CD4-positive, alpha-beta T cell treated with Interferon alpha-2 for 1 hour (primary cell): ENCODE data around the gene HCRTR2.
"Not testable (repeated sequence)": the region's sequence is repeated elsewhere in the genome, so short reads cannot be mapped to it uniquely, and the experiment has no call there.

Experiments used
- DNase-seq, 2 donors: peaks; one replicate each; pipeline ENCODE4 v3.0.0-alpha.2; 2020 to 2022

Gene HCRTR2

DNA sequence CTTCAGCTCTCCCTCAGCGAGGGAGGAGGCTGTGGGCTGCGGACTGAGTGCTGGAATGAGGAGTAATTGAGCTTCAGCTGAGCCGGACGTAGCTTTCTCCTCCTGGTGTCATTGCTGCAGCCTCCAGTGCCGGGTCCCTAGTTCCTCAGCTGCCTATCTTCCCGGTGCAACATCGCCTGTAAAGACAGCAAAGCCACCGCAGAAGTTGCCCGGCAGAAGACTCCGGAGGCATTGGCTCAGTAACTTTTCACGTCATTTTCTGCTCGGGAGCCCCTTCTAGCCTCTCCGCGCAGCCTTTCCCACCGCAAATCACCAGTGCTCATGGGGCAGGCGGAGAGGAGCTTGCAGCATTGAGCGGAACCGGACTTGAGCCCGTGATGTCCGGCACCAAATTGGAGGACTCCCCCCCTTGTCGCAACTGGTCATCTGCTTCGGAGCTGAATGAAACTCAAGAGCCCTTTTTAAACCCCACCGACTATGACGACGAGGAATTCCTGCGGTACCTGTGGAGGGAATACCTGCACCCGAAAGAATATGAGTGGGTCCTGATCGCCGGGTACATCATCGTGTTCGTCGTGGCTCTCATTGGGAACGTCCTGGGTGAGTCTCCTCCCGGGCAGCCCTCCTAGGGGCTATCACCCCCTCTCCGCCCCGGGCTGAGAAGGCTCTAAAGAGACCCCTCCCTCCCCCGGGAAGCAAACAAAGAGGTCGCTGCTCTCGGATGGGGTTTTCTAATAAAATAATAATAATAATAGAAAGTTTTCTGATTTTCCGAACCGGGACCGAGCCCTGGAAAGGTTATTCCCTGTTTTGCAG, at the start of gene HCRTR2:
TSS of gene HCRTR2 (plus strand) at position 305 of the 816 bp plus-strand sequence. CDS start at position 378, 73 bp downstream.
- DNase-seq: no peak

DNA sequence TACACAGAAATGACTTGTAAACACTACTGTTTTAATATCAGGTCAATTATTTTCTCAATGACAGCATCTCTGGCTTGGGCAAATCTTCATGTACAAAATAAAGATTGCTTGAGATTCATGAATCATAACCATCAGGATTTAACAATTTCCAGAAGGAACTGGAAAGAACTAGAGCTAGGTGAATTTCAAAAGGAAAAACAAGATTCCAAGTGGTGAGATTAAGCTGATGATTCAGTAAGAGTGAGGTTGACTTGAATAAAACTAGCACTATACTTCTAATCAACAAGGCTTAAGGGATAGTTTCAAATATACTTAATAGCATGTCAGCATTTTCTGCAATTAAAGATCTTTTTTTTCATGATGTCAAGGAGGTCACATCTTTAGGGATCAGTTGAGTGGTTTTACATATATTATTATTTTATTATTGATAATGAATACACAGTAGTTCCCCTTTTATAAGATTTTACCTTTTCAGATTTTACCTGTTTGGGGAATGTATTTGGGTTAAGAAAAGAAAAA, 43.5 kb upstream of the HCRTR2 start:
- DNase-seq: no peak

DNA sequence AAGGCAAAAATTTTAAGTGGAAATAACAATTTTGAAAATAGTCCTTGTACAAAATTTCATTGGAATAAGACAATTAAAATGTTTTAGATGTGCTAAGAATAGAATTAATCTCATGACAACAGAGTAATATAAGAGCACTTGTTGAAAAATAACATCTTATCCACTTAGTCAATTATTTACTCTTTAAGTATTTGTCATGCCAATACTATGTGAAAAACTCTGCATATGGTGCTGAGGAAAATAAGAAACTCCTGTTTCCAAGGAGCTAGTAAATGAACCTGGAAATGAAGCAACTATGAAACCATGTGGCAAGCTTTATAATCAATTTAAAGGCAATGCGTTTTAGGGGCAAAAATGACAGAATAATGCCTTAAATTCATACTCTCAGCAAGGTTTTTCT, 42.7 kb upstream of the HCRTR2 start:
- DNase-seq: no peak

DNA sequence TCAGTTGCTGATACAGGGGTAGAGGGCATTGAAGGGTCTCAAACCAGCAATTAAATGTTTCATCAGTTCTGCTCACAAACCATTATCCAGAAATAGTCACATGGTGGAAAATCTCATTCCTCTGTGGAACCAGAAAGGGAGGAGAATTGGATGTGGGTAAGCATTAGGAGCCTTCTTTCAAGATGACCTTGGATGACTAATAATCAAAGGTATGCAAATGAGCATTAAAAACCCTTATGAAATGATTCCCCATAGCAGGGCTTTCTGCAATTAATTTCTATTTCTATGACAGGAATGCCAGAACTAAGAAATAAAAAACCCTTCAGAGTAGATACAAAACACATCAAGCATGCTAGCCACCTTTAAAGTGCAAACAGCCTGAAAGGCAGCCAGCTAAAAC, 37.4 kb upstream of the HCRTR2 start:
- no peak for DNase-seq

DNA sequence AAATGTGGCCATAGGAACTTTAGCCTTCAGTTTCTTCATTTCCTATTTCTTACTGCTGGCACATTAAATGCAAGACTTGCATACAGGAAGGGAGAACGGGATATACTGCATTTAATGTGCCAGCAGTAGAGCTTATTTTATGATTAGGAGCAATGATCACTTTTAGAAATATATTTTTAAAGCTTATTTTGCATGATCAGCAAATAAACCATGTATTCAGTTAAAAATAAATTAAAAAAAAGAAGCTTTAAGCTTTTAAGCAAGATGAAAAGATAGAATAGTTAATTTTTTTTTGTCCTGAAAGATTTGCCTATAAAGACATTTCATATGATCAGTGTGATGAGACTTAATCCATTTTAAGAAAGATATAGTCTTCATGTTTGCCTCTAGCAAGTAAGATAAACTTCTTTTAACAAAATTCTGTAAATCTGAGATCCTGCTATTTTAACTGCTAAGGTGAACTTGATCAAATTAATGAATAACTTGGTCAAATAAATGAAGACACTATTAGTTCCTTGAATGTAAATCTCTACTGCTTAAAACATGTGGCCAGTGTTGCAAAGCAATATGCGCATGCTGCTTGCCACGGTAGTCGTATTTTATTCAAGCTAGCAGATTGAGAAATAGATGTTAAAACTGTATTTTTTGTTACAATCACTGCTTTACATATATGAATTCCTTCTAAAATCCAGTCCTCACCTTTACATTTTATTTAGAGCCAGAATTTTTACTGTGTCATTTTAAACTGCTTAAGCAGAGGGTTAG, 36.2 kb upstream of the HCRTR2 start:
- no peak for DNase-seq

DNA sequence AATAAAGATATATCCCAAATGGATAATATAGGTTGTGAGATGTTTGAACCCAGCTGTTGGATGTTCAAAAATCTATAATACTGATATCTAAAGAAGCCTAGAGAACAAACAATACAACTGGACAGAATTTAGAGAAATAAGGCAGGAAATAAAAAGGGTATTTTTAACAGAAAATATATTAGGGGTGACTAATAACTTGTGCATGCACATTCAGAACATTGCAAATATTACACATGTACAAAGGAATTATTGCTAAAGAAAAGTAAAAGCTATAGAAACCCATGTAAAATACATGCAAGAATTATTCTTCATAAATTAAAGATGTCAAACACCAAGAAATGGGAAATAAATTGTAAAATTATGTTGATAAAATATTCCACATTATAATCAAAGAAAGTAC, 32.7 kb upstream of the HCRTR2 start:
- DNase-seq: no peak

DNA sequence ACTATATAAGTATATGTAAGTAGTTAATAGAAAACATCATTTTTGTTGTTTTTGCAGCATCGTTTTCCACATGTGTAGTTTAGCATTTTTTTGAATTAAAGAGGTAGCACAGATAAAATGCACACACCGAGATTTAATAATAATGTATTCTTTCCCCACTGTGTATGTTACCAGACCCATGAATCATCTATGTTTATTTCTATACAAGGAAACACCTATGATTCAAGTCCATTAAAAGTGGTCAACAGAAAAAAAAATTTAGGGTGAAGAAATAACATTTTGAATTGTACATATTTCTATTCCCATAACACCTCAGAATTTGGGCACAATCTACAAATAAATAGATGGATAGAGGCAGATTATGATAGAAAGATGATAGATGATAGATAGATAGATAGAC, 31.7 kb upstream of the HCRTR2 start:
- DNase-seq: no peak

DNA sequence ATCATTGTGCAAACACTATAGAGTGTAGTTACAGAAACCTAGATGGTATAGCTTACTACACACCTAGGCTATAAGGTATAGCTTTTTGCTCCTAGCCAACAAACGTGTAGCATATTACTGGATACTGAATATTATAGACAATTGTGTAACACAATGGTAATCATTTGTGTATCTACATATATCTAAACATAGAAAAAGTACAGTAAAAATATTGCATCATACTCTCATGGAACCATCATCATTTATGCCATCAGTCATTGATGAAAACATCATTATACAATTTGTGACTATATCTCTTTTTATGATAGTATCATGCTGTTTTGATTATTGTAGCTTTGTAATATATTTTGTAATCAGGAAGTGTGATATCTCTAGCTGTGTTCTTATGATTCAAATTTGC, 21.0 kb upstream of the HCRTR2 start:
- no peak for DNase-seq

DNA sequence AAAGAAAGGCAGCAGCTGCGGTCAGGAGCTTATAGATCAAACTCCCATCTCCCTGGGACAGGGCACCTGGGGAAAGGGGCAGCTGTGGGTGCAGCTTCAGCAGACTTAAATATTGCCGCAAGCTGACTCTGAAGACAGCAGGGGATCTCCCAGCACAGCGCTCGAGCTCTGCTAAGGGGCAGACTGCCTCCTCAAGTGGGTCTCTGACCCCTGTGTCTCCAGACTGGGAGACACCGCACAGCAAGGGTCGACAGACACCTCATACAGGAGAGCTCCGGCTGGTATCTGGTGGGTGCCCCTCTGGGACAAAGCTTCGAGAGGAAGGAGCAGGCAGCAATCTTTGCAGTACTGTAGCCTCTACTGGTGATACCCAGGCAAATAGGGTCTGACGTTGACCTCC, 15.5 kb upstream of the HCRTR2 start:
- DNase-seq: not testable (repeated sequence)

DNA sequence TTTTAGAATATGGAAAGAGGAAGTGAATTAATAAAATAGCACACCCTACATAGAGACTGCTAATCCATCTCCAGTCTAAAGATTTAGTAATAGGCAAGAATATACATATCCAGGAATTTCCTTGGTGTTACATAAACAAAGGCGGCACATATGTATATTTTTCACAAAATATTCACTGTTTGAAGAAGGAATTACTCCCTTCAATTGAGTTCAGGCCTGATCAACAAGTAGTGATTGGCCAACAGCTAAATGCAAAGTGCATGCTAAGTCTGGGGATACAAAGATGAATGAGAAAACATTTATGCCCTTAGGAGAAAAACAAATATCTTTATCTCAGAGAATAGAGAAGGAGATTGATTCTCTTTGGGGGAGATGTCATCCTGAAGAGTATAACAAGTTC, 6.5 kb upstream of the HCRTR2 start:
- DNase-seq: no peak

DNA sequence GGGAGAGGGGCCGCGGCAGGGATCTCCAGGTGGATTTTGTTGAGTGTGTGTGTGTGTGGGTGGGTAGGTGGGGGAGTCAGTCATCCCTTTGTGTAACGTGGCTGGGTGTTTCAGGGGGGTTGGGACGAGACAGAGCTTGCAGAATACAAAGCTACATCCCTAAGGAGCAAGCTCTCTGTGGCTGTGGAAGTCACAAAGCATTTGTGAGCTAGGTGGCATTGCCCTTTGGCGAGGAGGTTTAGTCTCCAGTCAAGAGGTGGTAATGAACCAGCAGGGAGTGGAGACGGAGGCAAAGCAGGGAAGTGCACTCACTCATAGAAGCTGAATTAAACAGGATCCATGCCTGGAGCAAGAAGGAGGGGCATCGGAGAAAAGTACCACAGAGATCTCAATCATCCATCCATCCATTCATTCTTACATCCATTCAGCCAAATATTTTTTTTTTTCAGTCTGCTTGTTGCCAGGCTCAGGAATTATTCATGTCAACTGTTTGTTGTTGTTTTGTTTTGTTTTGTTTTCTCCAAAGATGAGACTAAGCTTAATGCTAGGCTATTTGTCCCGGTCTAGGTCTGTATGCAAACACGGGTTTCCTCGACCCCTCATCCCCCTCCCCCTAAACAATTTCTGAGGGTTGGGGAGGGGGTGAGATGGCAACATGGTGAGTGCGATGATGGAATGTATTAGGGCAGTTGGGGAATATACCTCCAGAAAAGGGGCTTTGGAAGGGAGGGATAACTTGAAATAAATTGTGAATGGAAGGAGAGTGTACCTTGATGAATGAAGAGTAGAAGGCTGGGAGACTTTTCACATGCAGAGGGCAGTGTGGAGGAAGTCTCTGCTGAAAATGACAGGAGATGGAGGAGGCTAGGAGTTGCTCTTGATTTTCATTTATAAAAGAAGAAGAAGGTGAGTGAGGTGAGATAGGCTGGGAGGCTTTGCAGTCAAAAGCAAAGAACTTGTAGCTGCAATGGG, 1.0 kb downstream of the HCRTR2 start:
- DNase-seq: no peak

DNA sequence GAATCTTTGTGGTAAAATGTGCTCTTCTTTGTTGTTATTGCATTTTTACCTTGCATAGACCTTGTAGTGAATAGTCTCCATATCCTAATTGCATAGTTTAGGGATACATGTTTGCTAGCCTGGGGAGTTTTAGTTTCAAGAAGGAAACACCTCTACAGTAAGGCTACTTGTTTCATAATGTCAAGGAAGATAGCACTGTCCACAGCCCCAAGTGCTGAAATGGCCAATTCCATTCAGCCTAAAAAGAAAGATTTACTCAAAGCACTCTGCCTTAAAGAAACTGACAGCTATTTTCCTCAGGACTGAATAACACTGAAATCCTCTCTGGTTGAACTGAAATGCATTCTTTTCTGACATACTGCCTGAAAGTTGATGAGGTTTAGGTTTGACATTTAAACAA, 2.6 kb downstream of the HCRTR2 start:
- no peak for DNase-seq

DNA sequence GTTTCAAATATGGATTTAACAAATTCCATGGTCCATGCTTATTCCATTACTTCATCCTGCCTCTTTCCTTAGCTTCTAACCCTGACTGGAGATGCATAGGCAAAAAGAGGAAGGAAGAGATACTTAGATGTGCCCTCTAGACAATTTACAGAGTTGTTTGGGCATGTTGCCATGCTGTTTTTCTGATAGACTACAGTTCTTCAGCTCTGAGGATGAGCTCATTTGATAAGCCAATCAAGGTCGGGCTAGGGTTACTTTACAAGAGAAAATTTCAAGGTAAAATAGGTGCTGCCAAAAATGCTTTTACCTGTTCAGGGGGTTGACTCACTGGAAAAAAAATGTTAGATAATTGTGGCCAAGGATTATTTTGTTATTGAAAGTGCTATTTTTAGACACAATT, 5.9 kb downstream of the HCRTR2 start:
- no peak for DNase-seq

DNA sequence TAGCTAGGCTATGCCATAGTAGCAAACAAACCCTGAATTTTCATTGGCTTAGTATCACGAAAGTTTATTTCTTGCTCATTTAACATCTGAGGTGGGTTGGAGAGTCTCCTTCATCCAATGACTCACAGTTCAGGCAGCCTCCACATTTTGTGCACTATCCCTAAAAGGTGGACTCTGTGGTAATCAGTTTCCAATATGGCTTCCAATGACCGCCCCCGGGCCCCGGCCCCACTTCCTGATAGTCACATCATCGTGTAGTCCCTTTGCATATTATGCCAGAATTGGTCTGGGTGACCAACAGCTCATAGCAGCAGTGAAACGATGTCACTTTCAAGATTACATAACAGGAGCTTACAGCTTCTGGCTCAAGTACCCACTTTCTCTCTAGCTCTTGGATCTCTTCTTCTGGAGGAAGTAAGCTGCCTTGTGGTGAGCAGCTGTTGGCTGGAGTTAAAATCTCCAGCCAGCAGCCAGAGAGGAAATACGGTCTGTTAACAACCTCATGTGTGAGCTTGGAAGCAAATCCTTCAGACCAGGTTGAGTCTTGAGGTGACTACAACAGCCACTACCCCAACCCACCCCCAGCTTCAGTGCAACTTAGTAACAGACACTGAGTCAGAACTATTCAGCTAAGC, 7.8 kb downstream of the HCRTR2 start:
- no peak for DNase-seq

DNA sequence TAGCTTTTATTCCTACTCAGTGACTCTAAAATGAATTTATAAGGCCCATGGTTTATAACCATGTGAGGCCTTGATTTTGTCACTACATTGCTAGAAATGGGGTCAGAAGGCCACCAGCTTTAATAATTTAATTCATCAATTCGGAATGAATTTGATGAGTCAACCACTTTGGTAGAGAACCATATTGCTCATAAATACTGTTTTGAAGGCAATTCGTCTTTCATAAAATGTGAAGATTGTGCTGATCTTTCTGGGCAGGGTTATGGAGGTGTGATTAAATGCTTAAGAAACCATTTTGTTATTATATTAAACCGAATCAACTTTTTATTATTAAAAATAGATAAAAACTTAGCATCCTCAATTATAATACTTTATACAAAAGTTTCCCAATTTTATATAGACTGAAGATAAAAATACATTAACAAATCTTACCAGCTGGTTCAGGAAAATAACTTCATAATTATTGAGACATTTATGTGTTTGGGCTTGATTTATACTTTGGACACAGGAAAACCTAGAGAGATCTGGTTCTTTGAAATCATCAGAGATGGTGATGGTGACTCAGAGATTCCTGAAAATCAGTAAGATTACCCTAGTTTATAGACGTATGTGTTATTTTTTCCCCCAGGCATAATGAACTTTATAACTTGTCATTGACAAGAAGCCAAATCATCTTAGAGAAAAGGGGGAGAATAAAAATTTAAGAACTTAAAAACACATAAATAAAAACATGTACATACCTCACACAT, 10.6 kb downstream of the HCRTR2 start:
- no peak for DNase-seq

DNA sequence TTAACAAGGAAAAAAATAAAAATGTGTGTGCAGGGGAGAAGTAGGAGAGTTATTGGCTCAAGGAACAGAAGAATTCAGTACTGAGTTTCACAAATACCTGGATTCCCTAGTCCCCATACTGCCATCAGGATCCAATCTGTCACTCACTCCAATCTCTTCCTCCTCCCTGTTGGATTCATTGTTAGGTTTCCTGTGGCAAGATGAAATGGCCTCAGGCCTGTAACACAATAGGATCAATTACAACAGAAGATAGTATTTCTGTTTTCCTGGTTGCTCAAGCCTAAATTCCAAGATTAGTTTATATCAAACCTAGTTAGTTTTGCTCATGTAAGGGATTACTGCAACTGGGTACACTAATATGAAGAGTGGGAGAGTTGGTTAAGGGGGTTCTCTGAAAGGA, 24.4 kb downstream of the HCRTR2 start:
- DNase-seq: no peak

DNA sequence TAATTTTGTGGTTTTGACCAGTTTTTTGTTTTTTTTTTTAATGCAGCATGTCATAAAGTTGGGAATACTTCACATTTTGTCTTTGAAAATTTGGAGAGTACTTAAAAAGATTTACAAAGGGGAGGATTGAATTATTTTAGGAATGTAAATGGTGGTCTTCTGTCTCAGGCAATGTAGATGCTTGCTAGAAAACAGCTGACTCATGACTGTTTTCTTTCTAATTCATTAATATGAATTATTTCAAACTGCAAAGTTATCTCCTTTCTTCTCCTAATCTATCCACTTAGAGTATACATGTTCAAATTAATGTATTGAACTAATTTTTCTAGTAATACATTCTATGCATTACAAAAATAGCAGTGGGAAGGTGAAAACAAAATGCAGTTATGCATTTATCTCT, 24.9 kb downstream of the HCRTR2 start:
- DNase-seq: no peak

DNA sequence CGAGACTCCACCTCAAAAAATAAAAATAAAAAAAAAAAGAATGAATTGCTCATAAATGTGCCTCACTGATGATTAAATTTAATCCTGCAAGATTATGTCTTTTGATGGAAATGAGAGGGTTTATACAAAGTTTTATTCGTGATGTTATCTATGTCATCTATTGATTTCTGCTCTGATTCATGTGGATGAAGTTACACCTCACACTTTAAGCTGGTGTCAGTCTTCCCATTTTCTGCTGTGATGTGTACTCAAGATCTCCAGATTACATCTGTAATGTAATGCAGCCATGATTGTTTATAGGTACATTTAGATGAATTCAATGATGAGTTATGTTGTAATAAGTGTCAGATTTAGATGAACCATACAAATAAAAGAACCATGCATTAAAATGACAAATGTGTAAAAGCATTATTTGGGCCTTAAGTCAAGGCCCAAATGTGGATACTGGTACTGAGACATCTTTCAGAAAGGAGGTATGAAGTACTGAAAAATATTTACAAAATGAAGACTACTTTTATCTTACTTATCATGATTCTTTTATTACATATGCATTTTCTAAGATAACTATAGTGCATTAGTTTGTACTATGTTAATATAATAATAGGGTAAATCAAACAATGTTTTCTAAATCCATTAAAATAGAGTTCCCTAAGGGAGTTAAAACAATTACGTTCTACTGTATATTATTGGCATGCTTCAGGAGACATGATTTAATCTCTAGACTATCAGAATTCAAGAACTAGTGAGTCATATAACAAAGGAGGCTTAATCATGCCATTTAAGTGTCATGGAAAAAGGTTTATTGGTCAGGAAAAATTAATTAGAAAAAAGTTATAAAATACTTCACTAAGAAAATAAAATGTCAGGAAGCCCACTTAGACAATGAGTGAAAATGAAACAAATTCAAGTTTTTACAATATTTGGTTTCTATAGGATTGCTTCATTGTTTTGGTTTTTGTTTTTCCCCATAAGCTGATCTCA, 34.5 kb downstream of the HCRTR2 start:
- no peak for DNase-seq

DNA sequence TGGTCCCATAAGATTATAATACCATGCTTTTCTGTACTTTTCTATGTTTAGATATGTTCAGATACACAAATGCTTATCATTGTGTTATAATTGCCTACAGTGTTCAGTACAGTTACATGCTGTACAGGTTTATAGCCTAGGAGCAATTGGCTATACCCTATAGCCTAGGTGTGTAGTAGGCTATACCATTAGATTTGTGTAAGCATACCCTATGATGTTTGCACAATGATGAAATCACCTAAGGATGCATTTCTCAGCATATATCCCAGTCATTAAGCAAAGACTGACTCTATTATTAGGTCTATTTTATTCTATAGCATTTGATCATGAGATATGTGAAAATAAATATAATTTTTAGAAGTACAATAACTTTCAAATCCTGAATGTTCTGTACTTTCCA, 36.6 kb downstream of the HCRTR2 start:
- DNase-seq: no peak

DNA sequence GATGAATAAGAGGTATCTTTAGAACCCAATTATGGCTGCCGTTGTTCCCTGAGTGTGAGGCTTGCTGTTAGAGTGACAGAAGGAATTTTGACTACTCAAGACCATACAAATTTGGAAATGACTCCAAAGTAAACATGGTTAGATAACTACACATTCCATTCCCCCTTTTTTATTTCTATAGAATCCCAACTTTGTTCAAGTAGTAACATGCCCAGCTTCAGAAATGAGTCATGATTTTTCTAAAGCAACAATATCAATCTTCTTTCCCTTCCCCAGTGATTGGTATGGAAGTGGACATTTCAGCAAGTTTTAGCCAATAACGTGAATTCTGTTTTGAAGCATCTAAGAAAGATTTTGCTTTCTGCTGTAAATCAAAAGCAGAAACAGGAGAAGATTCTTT, 37.8 kb downstream of the HCRTR2 start:
- no peak for DNase-seq
